ENCODE measurements around the gene PPP6R1.

Gene PPP6R1

DNA sequence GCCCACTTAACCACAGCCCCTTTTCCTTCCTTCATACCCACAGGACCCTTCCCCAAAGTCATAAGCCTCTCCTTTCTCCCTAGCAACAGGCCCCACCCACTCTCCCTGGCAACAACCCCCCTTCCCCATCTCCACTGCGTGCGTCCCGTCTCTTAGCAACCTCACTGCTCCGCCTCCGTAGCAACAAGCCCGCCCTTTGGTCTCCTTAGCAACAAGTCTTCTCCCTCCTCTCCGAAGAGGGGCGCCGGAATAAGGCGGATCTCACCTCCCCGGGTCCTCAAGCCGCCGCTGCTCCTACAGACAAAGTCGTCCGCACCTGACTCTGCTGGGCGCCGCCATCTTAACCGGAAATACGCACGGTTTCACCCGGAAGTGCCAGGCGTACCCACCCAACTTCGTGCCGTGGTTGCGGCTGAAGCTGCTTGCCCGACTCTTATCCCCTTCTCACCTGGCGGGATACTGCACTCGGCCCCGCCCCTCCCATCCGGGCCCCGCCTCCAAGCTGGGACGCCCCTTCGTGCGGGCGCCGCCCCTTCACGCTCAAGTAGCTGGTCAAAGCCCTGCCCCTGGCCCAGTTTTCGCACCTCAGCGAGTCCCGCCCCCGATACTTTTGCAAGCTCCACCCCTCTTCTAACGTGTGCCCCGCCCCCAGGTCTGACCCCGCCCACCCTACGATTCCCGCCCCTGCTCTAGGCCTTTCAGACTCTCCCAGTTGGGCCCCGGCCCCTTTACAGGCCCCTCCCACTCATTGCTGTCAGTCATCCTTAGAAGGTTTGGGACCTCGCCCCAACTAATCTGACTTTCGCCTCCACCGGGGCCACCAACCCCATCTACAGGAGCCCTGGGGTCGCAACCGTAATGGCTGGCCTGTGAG lies 21.2 kb upstream of the PPP6R1 start, which contains the start of gene HSPBP1:
Gene HSPBP1 (minus strand): TSS at position 341 of the 874 bp plus-strand sequence. CDS start 502 bp downstream, outside the sequence.
- peak; percentile 90 for DNase-seq

DNA sequence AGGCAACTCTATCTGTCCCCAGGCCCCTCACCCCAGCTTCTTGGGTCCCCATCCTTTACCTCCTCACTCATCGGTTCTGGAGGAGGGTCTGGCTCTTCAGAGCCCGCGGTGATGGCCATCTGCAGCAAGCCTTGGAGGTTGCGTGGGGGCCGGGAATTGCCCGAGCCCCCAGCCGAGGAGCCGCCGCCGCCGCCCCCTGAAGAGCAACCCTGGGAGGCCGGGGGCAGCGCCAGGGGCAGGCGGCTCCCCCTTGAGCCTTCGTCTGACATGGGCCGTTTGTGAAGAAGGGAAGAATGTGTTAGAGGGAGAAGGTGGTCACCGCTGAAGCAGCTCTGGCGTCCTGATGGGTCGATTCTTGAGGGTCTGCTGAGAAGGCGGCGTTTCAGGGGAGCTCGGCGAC lies 20.5 kb upstream of the PPP6R1 start:
- no peak for DNase-seq

GRCh38 chr19:55278391-55279135 lies 19.7 kb upstream of the PPP6R1 start:
- DNase-seq, result no peak

GRCh38 chr19:55277494-55277893 lies 18.7 kb upstream of the PPP6R1 start:
- no peak for DNase-seq

DNA sequence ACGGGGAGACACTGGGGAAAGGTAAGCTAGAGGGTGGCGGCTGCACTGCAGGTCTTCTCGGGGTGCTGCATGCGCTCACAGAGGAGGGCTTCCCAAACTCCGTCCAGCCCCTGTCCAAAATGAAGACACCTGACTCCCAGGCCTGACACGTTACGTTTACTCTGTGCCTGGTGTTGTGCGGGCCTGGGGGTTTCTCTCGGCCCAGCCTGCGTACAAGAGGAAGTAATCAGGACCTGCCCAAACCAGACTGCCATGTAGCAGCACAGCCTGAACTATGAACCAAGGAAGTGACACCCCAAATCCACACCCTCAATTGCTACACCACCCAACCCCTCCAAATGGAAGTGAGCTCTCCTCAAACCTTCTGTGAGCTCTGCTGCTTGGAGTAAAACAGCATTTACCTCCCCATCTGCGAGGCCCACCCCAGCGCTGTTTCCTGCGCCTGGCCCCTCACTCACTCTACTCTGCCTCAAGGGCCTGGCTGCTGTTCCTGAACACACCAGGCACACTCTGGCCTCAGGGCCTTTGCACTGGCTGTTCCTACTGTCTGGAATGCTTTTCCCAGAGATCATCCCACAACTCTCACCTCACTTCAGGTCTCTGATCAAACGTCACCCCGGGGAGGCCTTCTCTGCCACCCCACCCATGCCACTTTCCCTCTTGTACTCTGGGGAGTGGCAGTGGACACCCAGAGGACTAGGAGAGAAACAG lies 18.1 kb upstream of the PPP6R1 start:
- no peak for DNase-seq

GRCh38 chr19:55275851-55276719 lies 17.3 kb upstream of the PPP6R1 start:
- DNase-seq, result no peak

- DNase-seq, result peak; percentile 85
These were observed 15.3 kb upstream of the PPP6R1 start for GRCh38 chr19:55273978-55274707.

DNA sequence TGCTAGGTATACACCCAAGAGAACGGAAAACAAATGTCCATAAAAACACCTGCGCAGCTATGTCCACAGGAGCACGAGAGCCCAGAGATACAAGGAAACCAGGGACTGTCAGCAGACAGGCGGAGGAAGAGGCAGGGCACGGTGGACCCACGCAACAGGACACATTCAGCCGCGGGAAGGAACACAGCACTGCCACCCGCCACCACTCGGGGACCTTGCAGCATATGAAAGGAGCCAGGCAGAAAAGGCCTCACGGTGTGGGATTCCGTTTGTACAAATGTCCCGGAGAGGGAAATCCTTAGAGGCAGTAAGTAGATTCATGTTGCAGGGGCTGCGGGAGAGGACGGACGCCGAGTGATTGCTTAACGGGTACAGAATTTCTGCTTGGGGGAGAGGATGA lies 13.3 kb upstream of the PPP6R1 start:
- DNase-seq, result no peak

- DNase-seq, result no peak
These were observed 11.5 kb upstream of the PPP6R1 start for GRCh38 chr19:55270172-55270942.

- DNase-seq, result no peak
These were observed 10.5 kb upstream of the PPP6R1 start for GRCh38 chr19:55269299-55269698.

GRCh38 chr19:55266840-55267239 lies 8.0 kb upstream of the PPP6R1 start:
- no peak for DNase-seq

DNA sequence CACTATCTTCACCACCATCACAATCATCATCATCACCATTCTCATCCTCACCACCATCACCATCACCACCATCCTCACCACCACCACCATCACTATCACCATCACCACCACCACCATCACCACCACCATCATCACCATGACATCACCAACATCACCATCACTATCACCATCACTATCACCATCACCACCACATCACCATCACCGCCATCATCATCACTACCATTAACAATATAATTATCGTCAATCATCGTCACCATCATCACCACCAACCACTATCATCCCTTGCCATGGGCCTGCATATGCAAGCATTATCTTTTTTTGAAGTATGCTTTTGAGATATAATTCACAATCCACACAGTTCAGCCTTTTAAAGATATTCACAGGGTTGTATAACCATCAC lies 7.6 kb upstream of the PPP6R1 start:
- DNase-seq, result no peak

DNA sequence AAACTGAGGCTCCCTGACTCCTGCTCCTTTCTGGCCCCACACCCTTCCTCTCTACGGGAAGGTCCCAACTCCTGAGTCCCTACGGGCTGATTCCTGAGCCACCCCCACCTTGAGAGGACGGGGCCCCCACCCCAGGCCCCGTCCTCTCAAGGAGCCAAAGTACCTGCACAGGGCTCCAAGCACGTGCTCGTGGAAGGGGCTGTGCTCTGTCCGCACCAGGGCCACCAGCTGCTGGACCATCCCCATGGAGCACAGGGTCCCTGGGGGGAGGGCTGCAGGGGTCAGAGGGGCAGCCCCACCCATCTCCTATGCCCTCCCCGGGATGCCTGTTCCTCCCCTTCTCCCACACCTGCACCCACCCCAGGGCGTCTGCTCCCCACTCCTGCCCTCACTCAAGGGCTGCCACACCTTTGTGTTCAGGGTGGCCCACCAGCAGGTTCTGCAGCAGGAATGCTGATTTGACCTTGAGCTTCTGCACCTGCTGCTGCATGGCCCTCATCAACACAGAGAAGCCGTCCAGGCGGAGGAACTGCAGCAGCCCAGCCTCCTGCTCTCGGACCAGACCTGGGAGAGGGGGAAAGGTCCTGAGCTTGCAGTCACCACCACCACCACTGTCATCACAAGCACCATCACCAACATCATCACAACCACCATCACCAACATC lies 7.0 kb upstream of the PPP6R1 start:
- DNase-seq, result no peak

- no peak for DNase-seq
These were observed 6.4 kb upstream of the PPP6R1 start for GRCh38 chr19:55265173-55265572.

DNA sequence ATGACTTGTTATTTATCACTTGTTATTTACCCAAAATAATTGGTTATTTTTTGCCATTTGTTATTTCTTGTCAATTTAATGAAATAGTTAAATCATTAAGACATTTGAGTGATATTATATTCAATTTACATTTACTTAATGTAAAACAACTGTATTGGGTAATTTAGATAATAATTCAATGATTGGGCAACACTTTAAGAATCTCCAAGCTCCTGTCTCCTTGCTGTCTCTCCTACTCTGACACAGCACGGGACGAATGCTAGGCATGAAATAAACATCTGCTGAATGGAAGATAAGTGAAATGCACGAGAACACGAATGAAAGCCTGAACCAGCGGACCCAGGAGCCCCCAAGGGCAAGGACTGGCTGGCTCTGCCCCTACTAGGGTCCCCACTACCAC lies 5.7 kb upstream of the PPP6R1 start:
- DNase-seq, result no peak

GRCh38 chr19:55262359-55262758 lies 3.5 kb upstream of the PPP6R1 start:
- no peak for DNase-seq

DNA sequence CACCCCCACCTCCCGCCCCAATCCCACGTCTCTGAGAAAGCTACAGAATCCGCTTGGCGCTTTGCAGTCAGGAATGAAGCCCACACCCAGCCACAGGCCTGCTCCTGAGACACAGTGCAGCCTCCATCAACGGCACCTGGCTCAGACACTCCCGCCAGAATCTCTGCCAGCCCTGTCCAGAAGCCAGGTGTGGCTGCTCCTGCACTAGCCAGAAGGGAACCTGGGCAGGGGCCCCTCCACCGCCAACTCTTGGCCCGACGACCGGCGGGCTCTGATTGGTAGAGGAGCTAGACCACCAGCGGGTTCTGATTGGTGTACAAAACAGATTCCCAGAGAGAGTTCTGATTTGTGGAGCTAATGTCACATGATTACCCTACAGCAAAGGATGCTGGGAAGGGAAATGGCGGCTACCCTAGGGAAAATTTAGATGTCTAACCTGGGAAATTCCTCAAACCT lies 2.9 kb upstream of the PPP6R1 start:
- DNase-seq, result no peak

GRCh38 chr19:55259540-55260210 lies 858 bp upstream of the PPP6R1 start:
- DNase-seq, result no peak

DNA sequence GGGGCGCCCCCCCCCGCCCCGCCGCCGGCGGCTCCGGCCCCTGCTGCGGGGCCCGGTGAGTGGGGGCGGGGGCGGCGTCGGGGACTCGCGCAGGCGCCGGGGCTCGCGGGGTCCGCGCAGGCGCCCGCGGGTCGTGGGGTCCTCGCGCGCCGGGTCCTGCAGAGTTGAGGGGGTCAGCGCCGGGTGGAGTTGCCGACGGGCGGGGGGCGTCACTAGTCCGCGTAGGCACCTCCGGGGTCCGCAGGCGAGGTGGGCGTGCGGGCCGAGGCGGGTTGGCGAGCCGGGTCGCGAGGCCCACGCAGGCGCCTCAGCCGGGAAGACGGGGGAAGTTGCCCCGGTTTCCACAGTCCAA lies 365 bp downstream of the PPP6R1 start:
- DNase-seq, result no peak

Data from DMS79 treated with DMSO at 0.1 percent for 48 hours (cell line).